A673 (cell line): ENCODE data around the gene PRDM16.

Experiments
- EZH2 ChIP-seq: fragments of 200-600 bp; sonication (generic); IDR thresholded peaks from 2 replicates; pipeline ENCODE4 v1.6.1; 2017; ENCODE audit warnings: borderline replicate concordance, low read depth, mild to moderate bottlenecking, mixed read lengths, antibody characterized with exemption, low read length; ENCODE audit not compliant: poor library complexity, severe bottlenecking
- TF ChIP-seq, protein P1 (sequence below): fragments of 300-800, 200-600 bp; sonication (generic); conservative IDR thresholded peaks from 2 replicates; pipeline ENCODE4 v1.5.1; 2017; ENCODE audit warnings: low read depth, mild to moderate bottlenecking, antibody characterized with exemption, low read length, moderate library complexity, mixed read lengths

DNA sequence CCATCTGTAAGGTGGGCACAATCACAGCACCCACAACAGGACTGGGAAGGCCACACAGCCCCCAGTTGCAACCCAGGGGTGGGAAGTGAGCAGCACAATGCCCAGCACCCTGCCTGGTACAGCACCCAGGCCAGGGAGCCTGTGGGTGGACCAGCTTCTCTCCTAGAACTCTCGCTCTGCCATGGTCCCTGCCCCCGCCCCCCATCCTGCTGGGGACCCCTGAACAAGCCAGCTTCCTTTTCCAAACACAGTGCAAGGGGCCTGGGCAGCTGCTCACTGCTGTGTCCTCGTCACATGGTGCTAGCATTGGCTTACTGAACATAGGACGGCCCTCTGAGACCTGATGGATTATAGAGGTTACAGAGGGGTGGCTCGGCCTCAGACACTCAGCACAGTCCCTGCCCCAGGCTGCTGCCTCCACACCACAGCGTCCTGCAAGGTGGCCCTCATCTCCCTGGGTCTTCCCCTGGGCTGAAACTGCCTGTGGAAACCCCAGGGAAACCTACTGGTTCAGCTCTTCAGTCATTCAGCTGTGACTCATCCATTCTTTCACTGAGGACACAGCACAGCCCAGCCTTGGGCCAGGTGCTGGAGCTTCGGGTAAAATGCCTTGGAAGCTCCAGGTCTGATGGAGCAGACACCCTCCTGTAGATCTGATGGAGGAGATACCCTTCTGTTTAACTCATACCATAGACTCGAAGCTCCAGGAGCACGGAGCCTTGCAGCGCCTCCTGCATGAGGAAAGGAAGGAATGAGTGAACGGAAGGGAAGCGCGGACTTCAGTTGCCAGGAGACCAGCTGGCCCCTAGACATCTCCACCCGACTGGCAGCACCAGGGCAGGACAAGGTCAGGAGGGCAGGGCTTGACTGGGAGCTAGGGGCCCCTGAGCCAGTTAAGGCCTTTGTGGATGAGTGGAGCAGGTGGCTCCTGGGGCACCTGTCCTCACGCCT is 8.1 kb upstream of the PRDM16 start:
- TF ChIP-seq, protein P1, sequence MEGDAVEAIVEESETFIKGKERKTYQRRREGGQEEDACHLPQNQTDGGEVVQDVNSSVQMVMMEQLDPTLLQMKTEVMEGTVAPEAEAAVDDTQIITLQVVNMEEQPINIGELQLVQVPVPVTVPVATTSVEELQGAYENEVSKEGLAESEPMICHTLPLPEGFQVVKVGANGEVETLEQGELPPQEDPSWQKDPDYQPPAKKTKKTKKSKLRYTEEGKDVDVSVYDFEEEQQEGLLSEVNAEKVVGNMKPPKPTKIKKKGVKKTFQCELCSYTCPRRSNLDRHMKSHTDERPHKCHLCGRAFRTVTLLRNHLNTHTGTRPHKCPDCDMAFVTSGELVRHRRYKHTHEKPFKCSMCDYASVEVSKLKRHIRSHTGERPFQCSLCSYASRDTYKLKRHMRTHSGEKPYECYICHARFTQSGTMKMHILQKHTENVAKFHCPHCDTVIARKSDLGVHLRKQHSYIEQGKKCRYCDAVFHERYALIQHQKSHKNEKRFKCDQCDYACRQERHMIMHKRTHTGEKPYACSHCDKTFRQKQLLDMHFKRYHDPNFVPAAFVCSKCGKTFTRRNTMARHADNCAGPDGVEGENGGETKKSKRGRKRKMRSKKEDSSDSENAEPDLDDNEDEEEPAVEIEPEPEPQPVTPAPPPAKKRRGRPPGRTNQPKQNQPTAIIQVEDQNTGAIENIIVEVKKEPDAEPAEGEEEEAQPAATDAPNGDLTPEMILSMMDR: no peak
- no peak for TF ChIP-seq EZH2
